DOHH2 (cell line): ENCODE measurements around the gene SEPTIN2.

Experiments
- CTCF ChIP-seq: fragments of 200-600 bp; sonication (generic); IDR thresholded peaks from one replicate; pipeline ENCODE4 v1.5.1; 2014; ENCODE audit warnings: antibody characterized with exemption, mild to moderate bottlenecking, low read depth, low read length; ENCODE audit not compliant: poor library complexity, severe bottlenecking
- EZH2phosphoT487 ChIP-seq: fragments of 200-600 bp; sonication (generic); IDR thresholded peaks from 2 replicates; pipeline ENCODE4 v1.6.1; 2017; ENCODE audit warnings: borderline replicate concordance, mild to moderate bottlenecking, antibody characterized with exemption, low read length, moderate library complexity, mixed read lengths

- TF ChIP-seq CTCF (no peak), EZH2phosphoT487 (no peak)
Observed at GRCh38 chr2:241372361-241372992, 56.8 kb downstream of the SEPTIN2 start.
